NT2/D1 (cell line): ENCODE measurements around the gene HSPG2.

Experiments used
- DNase-seq: peaks from one replicate; pipeline ENCODE4 v3.0.0-alpha.2; 2011; ENCODE audit warnings: low read depth, low spot score
- H3K27me3 ChIP-seq: 2 replicates; pipeline ENCODE4 v1.6.0; 2011; ENCODE audit warnings: mild to moderate bottlenecking; ENCODE audit not compliant: insufficient read length, insufficient read depth
- H3K36me3 ChIP-seq: 2 replicates; pipeline ENCODE4 v1.6.1; 2011; ENCODE audit warnings: mild to moderate bottlenecking, low read length, mixed read lengths; ENCODE audit not compliant: insufficient read depth, insufficient read length
- H3K4me1 ChIP-seq: 2 replicates; pipeline ENCODE4 v1.5.1; 2011; ENCODE audit not compliant: insufficient read depth, insufficient read length
- H3K4me3 ChIP-seq: 2 replicates; pipeline ENCODE4 v1.5.1; 2011; ENCODE audit warnings: low read depth; ENCODE audit not compliant: insufficient read length
- H3K9ac ChIP-seq: 2 replicates; pipeline ENCODE4 v1.6.0; 2011; ENCODE audit warnings: low read depth; ENCODE audit not compliant: insufficient read length
- H3K9me3 ChIP-seq: 2 replicates; pipeline ENCODE4 v1.5.1; 2011; ENCODE audit warnings: mild to moderate bottlenecking, low read length; ENCODE audit not compliant: insufficient read depth
- SUZ12 ChIP-seq: IDR thresholded peaks from 2 replicates; pipeline ENCODE4 v1.6.1; 2011; ENCODE audit not compliant: insufficient read length, insufficient read depth; ENCODE audit errors: extremely low read depth
- YY1 ChIP-seq: IDR thresholded peaks from 2 replicates; pipeline ENCODE4 v1.6.1; 2011; ENCODE audit not compliant: insufficient read length, insufficient read depth
- ZNF274 ChIP-seq: IDR thresholded peaks from 2 replicates; pipeline ENCODE4 v1.6.1; 2011; ENCODE audit warnings: mild to moderate bottlenecking, low read depth, low read length

Gene HSPG2

DNA sequence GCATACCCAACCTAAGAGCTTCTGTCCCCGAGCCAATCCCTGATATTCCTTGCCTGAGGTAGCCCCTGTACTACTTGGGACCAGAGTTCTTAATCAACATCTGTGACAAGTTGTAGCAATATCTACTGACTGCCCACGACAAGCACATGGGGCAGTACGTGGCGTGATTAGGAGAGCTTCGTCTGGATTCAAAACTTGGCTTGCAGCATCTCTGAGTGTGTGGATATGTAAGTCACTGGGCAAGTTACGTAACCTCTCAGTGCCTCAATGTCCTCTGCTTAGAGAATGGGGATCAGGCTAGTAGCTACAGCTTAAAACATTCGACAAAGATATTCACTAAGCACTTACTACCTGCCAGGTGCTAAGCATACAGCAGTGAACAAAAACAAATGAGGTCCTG, 5.0 kb downstream of the HSPG2 start:
- no peak for TF ChIP-seq YY1
- TF ChIP-seq SUZ12 = no peak
- no peak for TF ChIP-seq ZNF274
- H3K9ac ChIP-seq = no peak overlapping the region
- peaks cover 34% of the 10 kb centered on the region for H3K4me1 ChIP-seq
- peaks cover 4% of the 10 kb centered on the region; the same call in 1 of the 2 replicates for H3K9me3 ChIP-seq
- no peak for DNase-seq
- no peaks in the 10 kb centered on the region for H3K27me3 ChIP-seq
- H3K4me3 ChIP-seq = no peak overlapping the region
- H3K36me3 ChIP-seq = peaks cover 52% of the 10 kb centered on the region

DNA sequence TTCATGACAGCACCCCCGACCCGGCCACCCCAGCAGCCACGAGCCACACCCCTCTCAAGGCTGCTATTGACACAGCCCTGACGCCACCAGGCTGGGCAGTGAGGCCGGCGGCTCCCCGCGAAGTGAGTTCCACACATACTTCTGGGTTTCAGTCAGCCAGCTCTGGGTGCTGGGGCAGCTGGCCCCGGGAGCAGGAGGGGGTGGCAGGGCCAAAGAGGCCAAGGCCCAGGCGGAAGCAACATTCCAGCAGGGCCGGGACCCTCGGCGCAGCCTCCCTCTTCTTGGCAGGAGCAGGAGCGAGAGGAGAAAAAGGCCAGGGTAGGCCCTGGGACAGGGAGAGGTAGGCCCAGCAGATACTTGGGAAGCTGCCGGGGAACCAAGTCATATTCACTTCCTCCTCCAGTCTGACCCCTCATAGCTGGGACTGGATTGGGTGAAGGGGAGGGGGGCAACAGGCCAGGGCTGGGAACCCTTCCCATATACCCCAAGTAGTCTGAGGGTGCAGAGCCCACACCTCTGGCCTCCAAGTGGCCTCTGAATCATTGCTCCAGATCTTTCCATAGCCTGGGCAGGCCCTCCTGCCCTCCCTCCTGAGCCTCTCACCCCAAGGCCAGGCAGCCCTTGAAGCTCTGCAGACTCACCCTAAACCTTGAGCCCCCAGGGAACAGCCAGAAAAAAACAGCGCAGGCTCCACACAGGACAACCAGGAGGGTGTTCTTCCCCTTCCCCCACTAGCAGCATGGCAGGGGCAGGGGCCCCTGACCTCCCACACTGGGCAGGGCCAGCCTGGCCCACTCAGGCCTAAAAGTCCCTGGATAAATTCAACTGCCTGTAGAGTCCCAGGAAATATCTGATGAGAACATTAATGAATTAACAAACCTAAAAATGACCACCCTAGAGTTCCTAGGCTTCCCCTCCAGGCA, 5.7 kb downstream of the HSPG2 start:
- H3K4me3 ChIP-seq = no peak overlapping the region
- DNase-seq = no peak
- no peaks in the 10 kb centered on the region for H3K27me3 ChIP-seq
- H3K36me3 ChIP-seq = peaks cover 53% of the 10 kb centered on the region
- TF ChIP-seq SUZ12 (no peak), ZNF274 (no peak), YY1 (no peak)
- peak overlapping the region; percentile 61 for H3K9ac ChIP-seq
- H3K4me1 ChIP-seq = peaks cover 37% of the 10 kb centered on the region
- H3K9me3 ChIP-seq = peaks cover 4% of the 10 kb centered on the region; the same call in 1 of the 2 replicates

DNA sequence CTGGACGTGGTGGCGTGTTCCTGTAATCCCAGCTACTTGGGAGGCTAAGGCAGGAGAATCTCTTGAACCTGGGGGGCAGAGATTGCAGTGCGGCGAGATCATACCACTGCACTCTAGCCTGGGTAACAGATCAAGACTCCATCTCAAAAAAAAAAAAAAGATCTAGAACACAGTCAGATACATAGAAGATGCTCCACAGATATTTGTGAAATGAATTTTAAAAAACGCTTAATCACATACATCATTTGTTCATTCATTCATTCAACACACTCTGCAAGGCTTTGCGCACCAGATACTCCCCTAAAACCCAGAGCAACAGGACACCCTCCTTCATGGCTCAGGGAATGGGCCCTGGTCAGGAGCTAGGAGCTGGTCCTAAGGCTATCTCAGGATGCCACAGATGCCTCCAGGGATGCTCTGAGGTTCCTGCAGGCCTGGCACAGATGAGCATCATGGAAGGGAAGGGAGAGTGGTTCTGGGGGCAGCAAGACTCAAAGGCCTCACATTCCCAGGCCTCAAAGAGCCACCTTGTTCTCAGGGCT, 6.4 kb downstream of the HSPG2 start:
- H3K4me3 ChIP-seq = no peak overlapping the region
- no peaks in the 10 kb centered on the region for H3K27me3 ChIP-seq
- peaks cover 37% of the 10 kb centered on the region for H3K4me1 ChIP-seq
- peaks cover 4% of the 10 kb centered on the region; the same call in 1 of the 2 replicates for H3K9me3 ChIP-seq
- H3K9ac ChIP-seq = no peak overlapping the region
- DNase-seq = no peak
- H3K36me3 ChIP-seq = peaks cover 52% of the 10 kb centered on the region
- TF ChIP-seq SUZ12 (no peak), YY1 (no peak), ZNF274 (no peak)

DNA sequence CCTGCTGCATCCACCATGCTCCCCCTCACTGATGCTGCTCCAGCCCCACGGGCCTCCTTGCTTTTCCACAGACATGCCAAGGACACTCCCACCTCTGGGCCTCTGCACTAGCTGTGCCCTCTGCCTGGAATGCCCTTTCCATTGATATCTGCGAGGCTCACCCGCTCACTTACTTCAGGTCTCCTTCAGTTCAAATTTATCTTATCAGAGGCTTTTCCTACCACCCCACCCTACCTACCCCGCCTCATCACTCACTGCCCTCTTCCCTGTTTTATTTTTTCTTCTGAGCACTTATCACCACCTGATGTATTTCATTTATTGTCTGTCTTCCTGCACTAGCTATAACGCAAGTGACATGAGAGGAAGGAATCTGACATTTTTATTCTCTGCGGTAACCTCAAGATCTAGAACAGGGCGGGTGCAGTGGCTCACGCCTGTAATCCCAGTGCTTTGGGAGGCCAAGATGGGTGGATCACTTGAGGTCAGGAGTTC, 7.0 kb downstream of the HSPG2 start:
- H3K9me3 ChIP-seq = peaks cover 4% of the 10 kb centered on the region; the same call in 1 of the 2 replicates
- H3K36me3 ChIP-seq = peaks cover 50% of the 10 kb centered on the region
- H3K27me3 ChIP-seq = no peaks in the 10 kb centered on the region
- no peak for TF ChIP-seq YY1
- no peak for TF ChIP-seq SUZ12
- TF ChIP-seq ZNF274 = no peak
- no peak for DNase-seq
- H3K4me3 ChIP-seq = no peak overlapping the region
- peaks cover 31% of the 10 kb centered on the region for H3K4me1 ChIP-seq
- H3K9ac ChIP-seq = no peak overlapping the region

DNA sequence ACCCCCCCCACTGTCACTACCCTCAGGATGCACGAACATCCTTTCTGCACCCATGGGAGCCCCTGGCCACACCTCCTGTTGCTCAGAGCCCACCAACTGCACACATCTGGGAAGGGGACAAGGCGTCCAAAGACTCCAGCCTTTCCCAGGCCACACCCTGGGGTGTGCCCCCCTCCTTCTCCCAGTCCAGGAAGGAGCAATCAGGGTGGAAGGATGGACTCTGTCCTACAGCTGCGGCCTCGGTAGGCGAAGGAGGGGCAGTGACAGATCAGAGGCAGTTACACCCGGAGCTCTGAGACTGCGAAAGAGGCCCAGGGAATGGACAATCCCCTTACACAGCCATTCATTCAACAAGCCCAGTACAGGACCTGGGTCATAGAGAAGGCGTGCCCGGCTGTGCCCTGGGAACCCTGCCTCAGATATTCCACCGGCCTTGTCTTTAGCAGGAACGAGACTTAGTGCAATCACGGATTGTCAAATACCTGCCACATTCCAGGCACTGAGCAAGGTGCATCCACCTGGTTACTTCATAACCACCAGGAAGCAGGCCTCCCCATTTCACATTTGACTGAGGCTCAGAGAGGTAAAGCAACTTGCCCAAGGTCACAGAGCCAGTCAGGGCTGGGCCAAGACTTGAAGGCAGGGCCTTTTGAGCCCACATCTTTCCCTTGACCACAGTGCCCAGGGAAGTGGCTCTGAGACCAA, 9.4 kb downstream of the HSPG2 start:
- TF ChIP-seq ZNF274 (no peak), YY1 (no peak), SUZ12 (no peak)
- no peak for DNase-seq
- Histone ChIP-seq H3K4me1 (peaks cover 27% of the 10 kb centered on the region), H3K36me3 (peaks cover 55% of the 10 kb centered on the region), H3K4me3 (no peak overlapping the region), H3K9ac (no peak overlapping the region), H3K9me3 (peaks cover 4% of the 10 kb centered on the region; the same call in 1 of the 2 replicates), H3K27me3 (no peaks in the 10 kb centered on the region)

DNA sequence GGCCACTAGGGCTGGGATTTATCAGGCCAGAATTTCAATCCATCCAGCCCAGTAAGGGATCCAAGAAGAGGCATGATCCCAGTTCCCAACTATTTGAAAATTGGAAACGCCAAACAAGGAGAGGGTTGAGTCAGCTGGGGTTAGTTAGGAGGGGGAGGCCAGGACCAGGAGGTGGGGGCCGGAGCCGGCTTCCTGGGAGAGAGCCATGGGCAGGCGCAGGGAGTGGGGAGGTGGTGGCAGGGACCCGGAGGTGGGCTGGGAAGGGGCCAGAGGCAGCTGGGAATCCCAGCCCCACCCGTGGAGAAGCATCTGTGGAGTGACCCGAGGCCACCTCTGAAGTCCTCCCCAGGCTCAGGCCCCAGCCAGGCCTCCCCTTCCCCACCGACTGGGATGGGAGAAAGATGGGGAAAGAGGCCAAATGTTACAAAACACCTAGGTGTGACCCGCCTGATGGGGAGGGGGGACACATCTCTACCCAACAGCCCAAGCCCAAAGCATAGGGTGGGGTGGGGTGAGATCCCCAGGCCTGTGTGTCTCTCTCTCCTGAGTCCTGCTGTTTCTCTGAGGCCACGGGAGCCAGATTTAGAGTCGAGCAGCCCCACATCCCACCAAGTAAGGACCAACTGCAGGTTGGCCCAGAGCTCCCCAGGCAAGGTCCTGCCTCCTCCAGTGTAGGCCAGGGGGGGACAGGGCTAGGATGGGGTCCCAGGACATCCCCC, 10.1 kb downstream of the HSPG2 start:
- no peak overlapping the region for H3K4me3 ChIP-seq
- H3K9me3 ChIP-seq = peaks cover 4% of the 10 kb centered on the region; the same call in 1 of the 2 replicates
- H3K27me3 ChIP-seq = no peaks in the 10 kb centered on the region
- no peak overlapping the region for H3K9ac ChIP-seq
- TF ChIP-seq SUZ12 (no peak), ZNF274 (no peak), YY1 (no peak)
- no peak for DNase-seq
- H3K4me1 ChIP-seq = peaks cover 22% of the 10 kb centered on the region
- H3K36me3 ChIP-seq = peaks cover 57% of the 10 kb centered on the region
